Loucy (cell line): Measurements from ENCODE around the gene ARHGAP20.

Source experiments
- H2AFZ ChIP-seq: fragments of 200-600 bp; sonication (generic); 2 replicates; pipeline ENCODE4 v1.6.0; 2016; ENCODE audit warnings: antibody characterized with exemption, mild to moderate bottlenecking, low read length, moderate library complexity
- H3F3A ChIP-seq: fragments of 200-600 bp; 2 replicates; pipeline ENCODE4 v1.6.0; 2016; ENCODE audit warnings: antibody characterized with exemption, low read depth, mild to moderate bottlenecking
- H3K27me3 ChIP-seq: fragments of 200-600 bp; sonication (generic); 2 replicates; pipeline ENCODE4 v1.6.1; 2014; ENCODE audit warnings: low read length, mild to moderate bottlenecking; ENCODE audit not compliant: insufficient read depth, poor library complexity, severe bottlenecking
- H3K36me3 ChIP-seq: fragments of 200-600 bp; sonication (generic); 2 replicates; pipeline ENCODE4 v1.6.1; 2016; ENCODE audit warnings: low read length; ENCODE audit not compliant: insufficient read depth
- H3K4me1 ChIP-seq: fragments of 200-600 bp; sonication (generic); 2 replicates; pipeline ENCODE4 v1.5.1; 2014; ENCODE audit warnings: low read length, mild to moderate bottlenecking; ENCODE audit not compliant: insufficient read depth, poor library complexity, severe bottlenecking
- H3K4me2 ChIP-seq: fragments of 200-600 bp; sonication (generic); 2 replicates; pipeline ENCODE4 v1.6.0; 2014; ENCODE audit warnings: antibody characterized with exemption, low read length, low read depth, mild to moderate bottlenecking; ENCODE audit not compliant: poor library complexity, severe bottlenecking
- H3K4me3 ChIP-seq: fragments of 200-600 bp; sonication (generic); 2 replicates; pipeline ENCODE4 v1.5.1; 2014; ENCODE audit warnings: low read length, mild to moderate bottlenecking, mixed read lengths; ENCODE audit not compliant: poor library complexity, severe bottlenecking
- H3K79me2 ChIP-seq: fragments of 200-600 bp; sonication (generic); 2 replicates; pipeline ENCODE4 v1.6.1; 2014; ENCODE audit warnings: low read length; ENCODE audit not compliant: insufficient read depth
- H3K9ac ChIP-seq: fragments of 200-600 bp; sonication (generic); 2 replicates; pipeline ENCODE4 v1.6.0; 2014; ENCODE audit warnings: mild to moderate bottlenecking, low read depth, low read length, moderate library complexity; ENCODE audit not compliant: poor library complexity, severe bottlenecking
- H3K9me2 ChIP-seq: fragments of 200-600 bp; sonication (generic); replicated peaks from 2 replicates; pipeline ENCODE4 v1.6.1; 2016; ENCODE audit warnings: low read depth, low read length, mixed read lengths
- H3K9me3 ChIP-seq: fragments of 200-600 bp; sonication (generic); 2 replicates; pipeline ENCODE4 v1.6.1; 2014; ENCODE audit warnings: mild to moderate bottlenecking, antibody characterized with exemption, low read length, low read depth; ENCODE audit not compliant: insufficient read depth
- H4K20me1 ChIP-seq: fragments of 200-600 bp; sonication (generic); 2 replicates; pipeline ENCODE4 v1.6.0; 2014; ENCODE audit warnings: antibody characterized with exemption, low read length, mild to moderate bottlenecking; ENCODE audit not compliant: insufficient read depth, poor library complexity, severe bottlenecking
- EZH2phosphoT487 ChIP-seq: fragments of 200-600 bp; IDR thresholded peaks from 2 replicates; pipeline ENCODE4 v1.6.1; 2018; ENCODE audit warnings: antibody characterized with exemption, mild to moderate bottlenecking, moderate library complexity, borderline replicate concordance
- TF ChIP-seq, protein P1 (sequence below): fragments of 200-600 bp; sonication (generic); conservative IDR thresholded peaks from 2 replicates; pipeline ENCODE4 v1.5.1; 2014; ENCODE audit warnings: mild to moderate bottlenecking, antibody characterized with exemption, low read length

ARHGAP20 gene

DNA sequence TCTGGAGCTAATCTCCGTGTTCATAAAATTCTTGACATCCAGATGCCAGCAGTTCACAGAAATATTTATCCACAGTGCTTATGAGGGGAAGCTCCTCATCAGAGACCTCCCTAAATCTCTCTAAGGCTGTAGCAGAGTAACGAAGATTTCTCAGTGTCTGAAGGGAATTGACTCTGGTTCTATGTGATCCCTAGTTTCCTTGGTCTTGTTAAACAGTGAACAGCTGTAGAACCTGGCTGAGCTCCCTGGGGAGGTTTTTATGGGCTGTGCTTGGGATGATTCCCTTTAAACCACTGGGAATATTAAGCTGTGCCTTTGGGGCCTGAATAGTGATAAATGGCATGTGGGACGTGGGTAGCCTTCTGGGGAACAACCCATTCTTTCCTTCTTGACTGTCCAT, 43.7 kb upstream of the ARHGAP20 start:
- no peak overlapping the region for H3K9ac ChIP-seq
- H3K4me1 ChIP-seq: no peaks in the 10 kb centered on the region
- H4K20me1 ChIP-seq: no peaks in the 10 kb centered on the region
- TF ChIP-seq EZH2phosphoT487: no peak
- TF ChIP-seq, protein P1, sequence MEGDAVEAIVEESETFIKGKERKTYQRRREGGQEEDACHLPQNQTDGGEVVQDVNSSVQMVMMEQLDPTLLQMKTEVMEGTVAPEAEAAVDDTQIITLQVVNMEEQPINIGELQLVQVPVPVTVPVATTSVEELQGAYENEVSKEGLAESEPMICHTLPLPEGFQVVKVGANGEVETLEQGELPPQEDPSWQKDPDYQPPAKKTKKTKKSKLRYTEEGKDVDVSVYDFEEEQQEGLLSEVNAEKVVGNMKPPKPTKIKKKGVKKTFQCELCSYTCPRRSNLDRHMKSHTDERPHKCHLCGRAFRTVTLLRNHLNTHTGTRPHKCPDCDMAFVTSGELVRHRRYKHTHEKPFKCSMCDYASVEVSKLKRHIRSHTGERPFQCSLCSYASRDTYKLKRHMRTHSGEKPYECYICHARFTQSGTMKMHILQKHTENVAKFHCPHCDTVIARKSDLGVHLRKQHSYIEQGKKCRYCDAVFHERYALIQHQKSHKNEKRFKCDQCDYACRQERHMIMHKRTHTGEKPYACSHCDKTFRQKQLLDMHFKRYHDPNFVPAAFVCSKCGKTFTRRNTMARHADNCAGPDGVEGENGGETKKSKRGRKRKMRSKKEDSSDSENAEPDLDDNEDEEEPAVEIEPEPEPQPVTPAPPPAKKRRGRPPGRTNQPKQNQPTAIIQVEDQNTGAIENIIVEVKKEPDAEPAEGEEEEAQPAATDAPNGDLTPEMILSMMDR: no peak
- H3K4me3 ChIP-seq: no peak overlapping the region
- no peaks in the 10 kb centered on the region for H3K36me3 ChIP-seq
- no peaks in the 10 kb centered on the region for H3K27me3 ChIP-seq
- H3K9me3 ChIP-seq: 0 out of 2 replicates have a peak, but pooled peaks cover 13% of the 10 kb centered on the region
- H3K4me2 ChIP-seq: no peak overlapping the region
- no peaks in the 10 kb centered on the region for H3K9me2 ChIP-seq
- no peaks in the 10 kb centered on the region for H3K79me2 ChIP-seq
- no peak overlapping the region for H2AFZ ChIP-seq
- no peaks in the 10 kb centered on the region for H3F3A ChIP-seq

DNA sequence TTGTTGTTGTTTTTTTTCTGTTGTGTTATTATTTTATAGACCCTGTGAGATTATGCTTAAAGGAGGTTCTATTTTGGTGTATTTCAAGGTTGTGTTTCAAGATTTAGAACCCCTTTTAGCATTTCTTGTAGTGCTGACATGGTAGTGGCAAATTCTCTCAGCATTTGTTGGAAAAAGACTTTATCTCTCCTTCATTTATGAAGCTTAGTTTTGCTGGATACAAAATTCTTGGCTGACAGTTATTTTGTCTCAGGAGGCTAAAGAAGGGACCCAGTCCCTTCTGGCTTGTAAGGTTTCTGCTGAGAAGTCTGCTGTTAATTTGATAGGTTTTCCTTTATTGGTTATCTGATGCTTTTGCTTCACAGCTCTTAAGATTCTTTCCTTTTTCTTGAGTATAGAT, 40.7 kb upstream of the ARHGAP20 start:
- H2AFZ ChIP-seq: no peak overlapping the region
- H4K20me1 ChIP-seq: no peaks in the 10 kb centered on the region
- H3K9me3 ChIP-seq: 0 out of 2 replicates have a peak, but pooled peaks cover 13% of the 10 kb centered on the region
- H3K9me2 ChIP-seq: no peaks in the 10 kb centered on the region
- no peaks in the 10 kb centered on the region for H3K36me3 ChIP-seq
- TF ChIP-seq, protein P1: no peak
- no peak for TF ChIP-seq EZH2phosphoT487
- H3K4me1 ChIP-seq: no peaks in the 10 kb centered on the region
- H3K9ac ChIP-seq: no peak overlapping the region
- H3K4me3 ChIP-seq: no peak overlapping the region
- no peak overlapping the region for H3K4me2 ChIP-seq
- no peaks in the 10 kb centered on the region for H3K27me3 ChIP-seq
- H3K79me2 ChIP-seq: no peaks in the 10 kb centered on the region
- H3F3A ChIP-seq: no peaks in the 10 kb centered on the region

DNA sequence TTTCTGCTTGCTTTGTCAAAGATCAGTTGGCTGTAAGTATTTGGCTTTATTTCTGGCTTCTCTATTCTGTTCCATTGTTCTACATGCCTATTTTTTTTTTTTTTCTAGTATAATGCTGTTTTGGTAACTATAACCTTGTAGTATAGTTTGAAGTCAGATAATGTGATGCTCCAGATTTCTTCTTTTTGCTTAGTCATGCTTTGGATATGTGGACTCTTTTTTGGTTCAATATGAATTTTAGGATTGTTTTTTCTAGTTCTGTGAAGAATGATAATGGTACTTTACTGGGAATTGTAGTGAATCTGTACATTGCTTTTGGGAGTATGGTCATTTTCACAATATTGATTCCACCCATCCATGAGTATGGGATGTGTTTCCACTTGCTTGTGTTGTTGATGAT, 37.9 kb upstream of the ARHGAP20 start:
- Histone ChIP-seq H3K27me3 (no peaks in the 10 kb centered on the region), H3K4me2 (no peak overlapping the region), H3K79me2 (no peaks in the 10 kb centered on the region), H3K9ac (no peak overlapping the region), H3K4me3 (no peak overlapping the region), H2AFZ (no peak overlapping the region), H3F3A (no peaks in the 10 kb centered on the region), H3K36me3 (no peaks in the 10 kb centered on the region), H3K9me2 (no peaks in the 10 kb centered on the region), H3K4me1 (no peaks in the 10 kb centered on the region), H3K9me3 (0 out of 2 replicates have a peak, but pooled peaks cover 13% of the 10 kb centered on the region), H4K20me1 (no peaks in the 10 kb centered on the region)
- no peak for TF ChIP-seq EZH2phosphoT487
- TF ChIP-seq, protein P1: no peak
